GM23338 (cell line): ENCODE measurements around the gene NOC3L. TPM values are rescaled to one million over a fixed set of nuclear protein-coding genes. Genes with fewer than 3 reads are reported as not detected.

Experiments used
- ATAC-seq: fragments of 200-7000 bp; cut with Tn5 transposase; 3 replicates; pipeline ENCODE4 v1.9.1; 2020
- DNase-seq: peaks from one replicate; pipeline ENCODE4 v3.0.0-alpha.2; 2015; ENCODE audit warnings: low spot score
- H2AFZ ChIP-seq: fragments of 200-600 bp; sonication (generic); 2 replicates; pipeline ENCODE4 v1.8.0; 2016; ENCODE audit warnings: antibody characterized with exemption, mild to moderate bottlenecking, moderate library complexity
- H3F3A ChIP-seq: fragments of 200-600 bp; sonication (generic); replicated peaks from 2 replicates; pipeline ENCODE4 v1.8.0; 2017; ENCODE audit warnings: antibody characterized with exemption, mixed run types, low read depth
- H3K27ac ChIP-seq: fragments of 200-600 bp; sonication (generic); 2 replicates; pipeline ENCODE4 v1.6.1; 2016; ENCODE audit warnings: low read depth
- H3K27me3 ChIP-seq: fragments of 200-600 bp; sonication (generic); 2 replicates; pipeline ENCODE4 v1.8.0; 2016; ENCODE audit warnings: mild to moderate bottlenecking, mixed run types, moderate library complexity; ENCODE audit not compliant: insufficient read depth
- H3K36me3 ChIP-seq: fragments of 200-600 bp; sonication (generic); 2 replicates; pipeline ENCODE4 v1.8.0; 2016; ENCODE audit warnings: mild to moderate bottlenecking; ENCODE audit not compliant: insufficient read depth
- H3K4me1 ChIP-seq: fragments of 200-600 bp; sonication (generic); 2 replicates; pipeline ENCODE4 v1.8.0; 2016; ENCODE audit warnings: mild to moderate bottlenecking, moderate library complexity; ENCODE audit not compliant: insufficient read depth
- H3K4me2 ChIP-seq: fragments of 200-600 bp; sonication (generic); 2 replicates; pipeline ENCODE4 v1.7.1; 2017; ENCODE audit warnings: mixed run types
- H3K4me3 ChIP-seq: fragments of 200-600 bp; sonication (generic); 2 replicates; pipeline ENCODE4 v1.6.1; 2016; ENCODE audit warnings: mixed run types
- H3K79me2 ChIP-seq: fragments of 200-600 bp; sonication (generic); replicated peaks from 2 replicates; pipeline ENCODE4 v1.8.0; 2017; ENCODE audit warnings: mild to moderate bottlenecking; ENCODE audit not compliant: insufficient read depth
- H3K9me2 ChIP-seq: fragments of 200-600 bp; sonication (generic); 2 replicates; pipeline ENCODE4 v1.8.0; 2017; ENCODE audit not compliant: insufficient read depth
- H4K20me1 ChIP-seq: fragments of 200-600 bp; sonication (generic); replicated peaks from 2 replicates; pipeline ENCODE4 v1.8.0; 2017; ENCODE audit warnings: mild to moderate bottlenecking; ENCODE audit not compliant: insufficient read depth
- H3K27ac Mint-ChIP-seq: 2 replicates; pipeline ENCODE4 v1.8.0; 2020; ENCODE audit warnings: inconsistent platforms, mild to moderate bottlenecking, moderate library complexity, mixed read lengths
- H3K27me3 Mint-ChIP-seq: 3 replicates; pipeline ENCODE4 v1.8.0; 2022; ENCODE audit warnings: low read depth, mild to moderate bottlenecking, moderate library complexity, mixed read lengths, inconsistent platforms; ENCODE audit not compliant: insufficient read depth, poor library complexity
- H3K36me3 Mint-ChIP-seq: 3 replicates; pipeline ENCODE4 v1.8.0; 2021; ENCODE audit warnings: low read depth, mild to moderate bottlenecking, inconsistent platforms, moderate library complexity, mixed read lengths
- H3K4me1 Mint-ChIP-seq: 3 replicates; pipeline ENCODE4 v1.8.0; 2020; ENCODE audit warnings: mild to moderate bottlenecking, inconsistent platforms, mixed read lengths
- H3K4me3 Mint-ChIP-seq: 3 replicates; pipeline ENCODE4 v1.8.0; 2021; ENCODE audit warnings: moderate library complexity, mild to moderate bottlenecking, inconsistent platforms, mixed read lengths
- H3K9me3 Mint-ChIP-seq: 3 replicates; pipeline ENCODE4 v1.8.0; 2020; ENCODE audit warnings: moderate library complexity, mild to moderate bottlenecking, inconsistent platforms, mixed read lengths
- CREB1 ChIP-seq: fragments of 250-450 bp; sonication (Bioruptor Pico); IDR thresholded peaks from 2 replicates; pipeline ENCODE4 v1.5.0; 2020; ENCODE audit warnings: low read depth, mild to moderate bottlenecking, moderate library complexity
- CTCF ChIP-seq, 2 experiments: fragments of 200-600 bp in 1 of 2; sonication (generic) in 1 of 2; conservative IDR thresholded peaks; 2 replicates each; pipeline versions ENCODE4 v1.5.1 to v1.6.1; 2016 to 2017; ENCODE audit warnings: antibody characterized with exemption in 2 of 2, low read depth in 2 of 2, mild to moderate bottlenecking in 2 of 2, moderate library complexity in 1 of 2
- ETS1 ChIP-seq: IDR thresholded peaks from 2 replicates; pipeline ENCODE4 v1.6.1; 2016; ENCODE audit warnings: antibody characterized with exemption
- EZH2 ChIP-seq: fragments of 200-600 bp; sonication (generic); IDR thresholded peaks from one replicate; pipeline ENCODE4 v1.8.0; 2017; ENCODE audit warnings: antibody characterized with exemption, mild to moderate bottlenecking, low read depth; ENCODE audit not compliant: unreplicated experiment
- EZH2phosphoT487 ChIP-seq: fragments of 200-600 bp; sonication (generic); IDR thresholded peaks from one replicate; pipeline ENCODE4 v1.8.1; 2018; ENCODE audit warnings: antibody characterized with exemption; ENCODE audit not compliant: unreplicated experiment
- JUNB ChIP-seq: IDR thresholded peaks from one replicate; pipeline ENCODE4 v1.6.1; 2016; ENCODE audit warnings: antibody characterized with exemption; ENCODE audit not compliant: unreplicated experiment
- NANOG ChIP-seq: IDR thresholded peaks from 2 replicates; pipeline ENCODE4 v1.6.1; 2016; ENCODE audit warnings: antibody characterized with exemption, borderline replicate concordance
- POLR2AphosphoS5 ChIP-seq: IDR thresholded peaks from 2 replicates; pipeline ENCODE4 v1.6.1; 2016; ENCODE audit warnings: antibody characterized with exemption, low read depth
- STAT1 ChIP-seq: IDR thresholded peaks from one replicate; pipeline ENCODE4 v1.6.1; 2016; ENCODE audit warnings: antibody characterized with exemption; ENCODE audit not compliant: unreplicated experiment
- ZNF331 ChIP-seq: fragments of 250-450 bp; sonication (Bioruptor Pico); IDR thresholded peaks from 2 replicates; pipeline ENCODE4 v1.5.0; 2020; ENCODE audit warnings: low read depth, mild to moderate bottlenecking, moderate library complexity
- ZNF462 ChIP-seq: fragments of 250-450 bp; sonication (Bioruptor Pico); IDR thresholded peaks from 2 replicates; pipeline ENCODE4 v1.5.0; 2020; ENCODE audit warnings: mild to moderate bottlenecking, moderate library complexity
- polyA plus RNA-seq: library from polyadenylated mRNA; unstranded; fragments of >200 nt; fragmentation: Nextera tagmentation; extraction: Ambion mirVana; gene quantifications from 2 replicates; pipeline ENCODE4 v1.2.1, GENCODE V29; 2016
- total RNA-seq: library from RNA; depleted of rRNA; stranded (reverse); fragments of >200 nt; shearing (Covaris generic); gene quantifications from 2 replicates; pipeline ENCODE4 v1.2.3, GENCODE V29; 2014

NOC3L gene
- total and polyA plus RNA-seq, 2 experiments from 2014 or later: 43.1 to 62.1 TPM

- TF ChIP-seq JUNB: no peak
- no peak for TF ChIP-seq EZH2phosphoT487
- no peak for TF ChIP-seq CREB1 (CRISPR knock-in tag)
- no peak for TF ChIP-seq CTCF (conservative IDR thresholded peaks at IDR 0.05; ENCODE audit: low read depth in 2 of 2)
- TF ChIP-seq ZNF331 (CRISPR knock-in tag): no peak
- TF ChIP-seq NANOG: no peak
- TF ChIP-seq EZH2: no peak
- no peak for TF ChIP-seq ZNF462 (CRISPR knock-in tag)
- TF ChIP-seq ETS1: no peak
- TF ChIP-seq STAT1: no peak
- no peak for TF ChIP-seq POLR2AphosphoS5
- Mint-ChIP-seq H3K27me3 (peaks cover 6% of the 10 kb centered on the region), H3K27ac (no peak overlapping the region), H3K9me3 (no peaks in the 10 kb centered on the region; the same call in 2 of the 3 replicates), H3K4me1 (no peaks in the 10 kb centered on the region), H3K36me3 (peaks cover 58% of the 10 kb centered on the region), H3K4me3 (no peak overlapping the region)
- H3K4me1 ChIP-seq: peaks cover 4% of the 10 kb centered on the region; the same call in 1 of the 2 replicates
- H3K27me3 ChIP-seq: peaks cover 4% of the 10 kb centered on the region
- H3K36me3 ChIP-seq: peaks cover 52% of the 10 kb centered on the region
- ATAC-seq (no peak), DNase-seq (no peak)
- H3K4me3 ChIP-seq: no peak overlapping the region
- H3K79me2 ChIP-seq: peaks cover 44% of the 10 kb centered on the region
- no peak overlapping the region for H2AFZ ChIP-seq
- 0 out of 2 replicates have a peak, but pooled peaks cover 4% of the 10 kb centered on the region for H3K9me2 ChIP-seq
- peaks cover 21% of the 10 kb centered on the region for H4K20me1 ChIP-seq
- H3F3A ChIP-seq: no peaks in the 10 kb centered on the region
- no peak overlapping the region for H3K4me2 ChIP-seq
- H3K27ac ChIP-seq: no peak overlapping the region
Observed at GRCh38 chr10:94358480-94358879, 4.3 kb downstream of the NOC3L start.
